ENCODE results near the gene LUC7L.

DNA sequence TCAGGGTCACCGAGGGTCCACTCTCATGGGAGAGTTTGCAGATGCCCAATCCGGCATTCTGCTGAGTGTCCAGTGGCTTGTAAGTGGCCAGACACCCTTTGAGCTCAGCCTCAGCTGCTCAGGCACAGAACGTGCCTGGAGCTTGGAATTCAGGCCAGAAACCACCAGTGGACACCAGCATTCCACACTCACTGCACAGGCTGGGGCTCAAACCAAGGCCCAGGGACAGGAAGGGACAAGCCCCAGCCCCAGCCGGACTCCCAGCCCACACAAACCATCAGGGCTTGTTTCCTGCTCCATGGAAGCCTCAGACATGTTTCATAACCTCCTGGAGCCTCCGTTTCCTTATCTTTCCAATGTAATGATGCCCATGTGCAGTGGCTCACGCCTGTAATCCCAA, 85.8 kb downstream of the LUC7L start:
- TF ChIP-seq, protein P1, sequence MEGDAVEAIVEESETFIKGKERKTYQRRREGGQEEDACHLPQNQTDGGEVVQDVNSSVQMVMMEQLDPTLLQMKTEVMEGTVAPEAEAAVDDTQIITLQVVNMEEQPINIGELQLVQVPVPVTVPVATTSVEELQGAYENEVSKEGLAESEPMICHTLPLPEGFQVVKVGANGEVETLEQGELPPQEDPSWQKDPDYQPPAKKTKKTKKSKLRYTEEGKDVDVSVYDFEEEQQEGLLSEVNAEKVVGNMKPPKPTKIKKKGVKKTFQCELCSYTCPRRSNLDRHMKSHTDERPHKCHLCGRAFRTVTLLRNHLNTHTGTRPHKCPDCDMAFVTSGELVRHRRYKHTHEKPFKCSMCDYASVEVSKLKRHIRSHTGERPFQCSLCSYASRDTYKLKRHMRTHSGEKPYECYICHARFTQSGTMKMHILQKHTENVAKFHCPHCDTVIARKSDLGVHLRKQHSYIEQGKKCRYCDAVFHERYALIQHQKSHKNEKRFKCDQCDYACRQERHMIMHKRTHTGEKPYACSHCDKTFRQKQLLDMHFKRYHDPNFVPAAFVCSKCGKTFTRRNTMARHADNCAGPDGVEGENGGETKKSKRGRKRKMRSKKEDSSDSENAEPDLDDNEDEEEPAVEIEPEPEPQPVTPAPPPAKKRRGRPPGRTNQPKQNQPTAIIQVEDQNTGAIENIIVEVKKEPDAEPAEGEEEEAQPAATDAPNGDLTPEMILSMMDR (IDR thresholded peaks at IDR 0.05): no peak
- TF ChIP-seq EZH2 (IDR thresholded peaks at IDR 0.05): no peak
